Body of pancreas (tissue), 4 donors: ENCODE results near the gene CHRNA5. TPM values are rescaled to one million over a fixed set of nuclear protein-coding genes. Genes with fewer than 3 reads are reported as not detected.

ENCODE experiments used
- ATAC-seq: fragments of 150-250 bp; one replicate; pipeline ENCODE4 v1.9.1; 2016
- DNase-seq, 4 donors: peaks; one replicate each; pipeline ENCODE4 v3.0.0-alpha.2; 2019
- H3K27ac ChIP-seq, 4 donors: fragments of 200-600 bp; sonication (generic); 1 replicate in 3 of 4; 2 replicates in 1 of 4; pipeline versions ENCODE4 v1.5.1 to v1.6.1; 2016 to 2019; ENCODE audit warnings: mild to moderate bottlenecking in 1 of 4, mixed read lengths in 1 of 4, moderate library complexity in 1 of 4
- H3K27me3 ChIP-seq, 2 donors: fragments of 200-600 bp; sonication (generic); one replicate each; pipeline ENCODE4 v1.6.0; 2016; ENCODE audit warnings: mild to moderate bottlenecking in 1 of 2
- H3K36me3 ChIP-seq, 2 donors: fragments of 200-600 bp; sonication (generic); replicated peaks in 1 of 2; 2 replicates each; pipeline ENCODE4 v1.5.1; 2016; ENCODE audit warnings: low read depth in 2 of 2; ENCODE audit not compliant: insufficient read depth in 1 of 2
- H3K4me1 ChIP-seq: fragments of 200-600 bp; sonication (generic); one replicate; pipeline ENCODE4 v1.6.0; 2016
- H3K4me3 ChIP-seq, 2 donors: fragments of 200-600 bp; sonication (generic); 1 replicate in 1 of 2; 2 replicates in 1 of 2; pipeline ENCODE4 v1.5.1; 2016 to 2019
- H3K9me3 ChIP-seq, 3 donors: fragments of 200-600 bp; sonication (generic); 1 replicate in 2 of 3; 2 replicates in 1 of 3; pipeline ENCODE4 v1.5.1; 2016
- POLR2A ChIP-seq, 3 donors: fragments of 450-650 bp; IDR thresholded peaks; one replicate each; pipeline ENCODE4 v1.6.1; 2016; ENCODE audit warnings: antibody characterized with exemption in 3 of 3, mild to moderate bottlenecking in 2 of 3
- WGBS, 2 donors: methylation state at CpG; one replicate each; pipeline ENCODE4 v1.1.5; 2017; 5-methylcytosine and 5-hydroxymethylcytosine counted together
- intact Hi-C: fragments of 100-400 bp; cut with DNase I; formaldehyde crosslinking; loops from one replicate; pipeline ENCODE4 v1.15.1; 2023
- total RNA-seq, 2 donors: library from RNA; depleted of rRNA; stranded (reverse); fragments of >200 nt; gene quantifications; one replicate each; pipeline ENCODE4 v1.1.0, GENCODE V29; 2016
- TF ChIP-seq, protein P1 (sequence below), 7 experiments: fragments of 450-650 bp in 4 of 7; fragments of 200-600 bp in 3 of 7; sonication (generic) in 3 of 7; IDR thresholded peaks; one replicate each; pipeline ENCODE4 v1.5.1; 2016 to 2019; ENCODE audit warnings: antibody characterized with exemption in 7 of 7

The CHRNA5 gene
- total RNA-seq, 2 donors from 2014 or later, result 1.6 TPM; not detected in 1

- no peak for ATAC-seq
- H3K36me3 ChIP-seq, result no peaks in the 10 kb centered on the region
- no peak overlapping the region for H3K4me3 ChIP-seq
- no peak overlapping the region for H3K27ac ChIP-seq
- DNase-seq, result no peak
- H3K27me3 ChIP-seq, result no peaks in the 10 kb centered on the region
- no peaks in the 10 kb centered on the region for H3K9me3 ChIP-seq
- intact Hi-C loops, result no loop called here
- TF ChIP-seq, protein P1, sequence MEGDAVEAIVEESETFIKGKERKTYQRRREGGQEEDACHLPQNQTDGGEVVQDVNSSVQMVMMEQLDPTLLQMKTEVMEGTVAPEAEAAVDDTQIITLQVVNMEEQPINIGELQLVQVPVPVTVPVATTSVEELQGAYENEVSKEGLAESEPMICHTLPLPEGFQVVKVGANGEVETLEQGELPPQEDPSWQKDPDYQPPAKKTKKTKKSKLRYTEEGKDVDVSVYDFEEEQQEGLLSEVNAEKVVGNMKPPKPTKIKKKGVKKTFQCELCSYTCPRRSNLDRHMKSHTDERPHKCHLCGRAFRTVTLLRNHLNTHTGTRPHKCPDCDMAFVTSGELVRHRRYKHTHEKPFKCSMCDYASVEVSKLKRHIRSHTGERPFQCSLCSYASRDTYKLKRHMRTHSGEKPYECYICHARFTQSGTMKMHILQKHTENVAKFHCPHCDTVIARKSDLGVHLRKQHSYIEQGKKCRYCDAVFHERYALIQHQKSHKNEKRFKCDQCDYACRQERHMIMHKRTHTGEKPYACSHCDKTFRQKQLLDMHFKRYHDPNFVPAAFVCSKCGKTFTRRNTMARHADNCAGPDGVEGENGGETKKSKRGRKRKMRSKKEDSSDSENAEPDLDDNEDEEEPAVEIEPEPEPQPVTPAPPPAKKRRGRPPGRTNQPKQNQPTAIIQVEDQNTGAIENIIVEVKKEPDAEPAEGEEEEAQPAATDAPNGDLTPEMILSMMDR (IDR thresholded peaks at IDR 0.05), result no peak
- TF ChIP-seq POLR2A (IDR thresholded peaks at IDR 0.05), result no peak
- no peaks in the 10 kb centered on the region for H3K4me1 ChIP-seq
- WGBS, 2 donors, result 19 to 27% methylated on average over 4 of the region's 4 CpGs
Measured at GRCh38 chr15:78573416-78573815, 8.1 kb downstream of the CHRNA5 start.

- WGBS, 2 donors, result 77 to 93% methylated on average over 1 of the region's 1 CpG
- no peak for DNase-seq
- Histone ChIP-seq H3K4me1 (no peaks in the 10 kb centered on the region), H3K27me3 (no peaks in the 10 kb centered on the region), H3K27ac (no peak overlapping the region), H3K9me3 (no peaks in the 10 kb centered on the region), H3K4me3 (no peak overlapping the region), H3K36me3 (no peaks in the 10 kb centered on the region)
- no peak for ATAC-seq
- intact Hi-C loops, result no loop called here
- TF ChIP-seq, protein P1 (IDR thresholded peaks at IDR 0.05), result no peak
- TF ChIP-seq POLR2A (IDR thresholded peaks at IDR 0.05), result no peak
Measured at GRCh38 chr15:78574944-78575343, 9.6 kb downstream of the CHRNA5 start.

- Histone ChIP-seq H3K4me1 (no peaks in the 10 kb centered on the region), H3K9me3 (no peaks in the 10 kb centered on the region), H3K27ac (no peak overlapping the region), H3K27me3 (peaks cover 0 to 2% of the 10 kb centered on the region in 2 donors), H3K4me3 (no peak overlapping the region), H3K36me3 (no peaks in the 10 kb centered on the region)
- DNase-seq (no peak), ATAC-seq (no peak)
- 86 to 95% methylated on average over 1 of the region's 1 CpG for WGBS, 2 donors
- TF ChIP-seq, protein P1 (IDR thresholded peaks at IDR 0.05), result no peak
- no peak for TF ChIP-seq POLR2A (IDR thresholded peaks at IDR 0.05)
- intact Hi-C loops, result no loop called here
Measured at GRCh38 chr15:78597583-78597982, 32.3 kb downstream of the CHRNA5 start.

DNA sequence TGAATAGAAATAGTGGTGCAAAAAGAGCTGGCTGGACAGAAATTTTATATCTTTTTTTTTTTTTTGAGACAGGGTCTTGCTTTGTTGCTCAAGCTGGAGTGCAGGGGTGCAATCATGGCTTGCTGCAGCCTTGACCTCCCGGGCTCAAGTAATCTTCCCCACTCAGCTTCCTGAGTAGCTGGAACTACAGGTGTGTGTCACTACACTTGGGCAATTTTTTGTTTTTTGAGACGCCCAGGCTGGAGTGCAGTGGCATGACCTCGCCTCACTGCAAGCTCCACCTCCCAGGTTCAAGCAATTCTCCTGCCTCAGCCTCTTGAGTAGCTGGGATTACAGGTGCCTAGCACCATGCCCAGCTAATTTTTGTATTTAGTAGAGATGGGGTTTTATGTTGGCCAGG lies 33.0 kb downstream of the CHRNA5 start:
- Histone ChIP-seq H3K36me3 (no peaks in the 10 kb centered on the region), H3K4me1 (no peaks in the 10 kb centered on the region), H3K27ac (no peak overlapping the region), H3K9me3 (no peaks in the 10 kb centered on the region), H3K4me3 (no peak overlapping the region), H3K27me3 (no peaks in the 10 kb centered on the region)
- TF ChIP-seq POLR2A (IDR thresholded peaks at IDR 0.05), result no peak
- TF ChIP-seq, protein P1 (IDR thresholded peaks at IDR 0.05), result no peak
- no peak for DNase-seq
- no peak for ATAC-seq
- intact Hi-C loops, result no loop called here
- 89 to 96% methylated on average over 3 of the region's 3 CpGs for WGBS, 2 donors

GRCh38 chr15:78599189-78599588 lies 33.9 kb downstream of the CHRNA5 start:
- no peak for ATAC-seq
- H3K9me3 ChIP-seq, result no peaks in the 10 kb centered on the region
- H3K27ac ChIP-seq, result no peak overlapping the region
- H3K4me1 ChIP-seq, result no peaks in the 10 kb centered on the region
- TF ChIP-seq, protein P1 (IDR thresholded peaks at IDR 0.05), result no peak
- TF ChIP-seq POLR2A (IDR thresholded peaks at IDR 0.05), result no peak
- intact Hi-C loops, result no loop called here
- H3K36me3 ChIP-seq, result no peaks in the 10 kb centered on the region
- DNase-seq, result no peak
- H3K27me3 ChIP-seq, result no peaks in the 10 kb centered on the region
- no peak overlapping the region for H3K4me3 ChIP-seq
